ENCODE data around the gene ARPC1A.

Gene ARPC1A

GRCh38 chr7:99387912-99388311 is 62.2 kb downstream of the ARPC1A start:
- DNase-seq (ENCODE audit: low read depth in 2 of 2) = no peak

DNA sequence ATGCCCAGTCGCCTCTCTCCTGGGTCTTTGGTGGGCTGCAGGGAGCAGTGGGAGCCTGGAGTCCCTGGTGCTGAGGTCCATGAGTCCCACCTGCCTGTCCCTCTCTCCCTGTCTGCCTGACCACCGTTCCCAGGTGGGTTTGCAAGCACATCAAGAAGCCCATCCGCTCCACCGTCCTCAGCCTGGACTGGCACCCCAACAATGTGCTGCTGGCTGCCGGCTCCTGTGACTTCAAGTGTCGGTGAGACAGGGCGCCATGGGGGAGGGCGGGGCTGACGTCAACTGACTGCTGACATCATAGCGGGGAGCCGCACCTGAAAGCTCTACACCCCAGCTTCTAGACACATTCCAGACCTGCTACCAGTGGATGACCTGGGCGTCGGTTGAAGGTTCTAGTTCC is 64.1 kb downstream of the ARPC1A start:
- DNase-seq (ENCODE audit: low read depth in 2 of 2) = no peak

- DNase-seq (ENCODE audit: low read depth in 2 of 2) = no peak
Measured at GRCh38 chr7:99390941-99391602, 65.4 kb downstream of the ARPC1A start.

GRCh38 chr7:99392046-99392445 is 66.3 kb downstream of the ARPC1A start:
- no peak for DNase-seq (ENCODE audit: low read depth in 2 of 2)

GRCh38 chr7:99392659-99393354 is 67.1 kb downstream of the ARPC1A start:
- peak; percentile 51 to 57 for DNase-seq (ENCODE audit: low read depth in 2 of 2)

- DNase-seq (ENCODE audit: low read depth in 2 of 2) = no peak
Measured at GRCh38 chr7:99393355-99394187, 67.9 kb downstream of the ARPC1A start.

DNA sequence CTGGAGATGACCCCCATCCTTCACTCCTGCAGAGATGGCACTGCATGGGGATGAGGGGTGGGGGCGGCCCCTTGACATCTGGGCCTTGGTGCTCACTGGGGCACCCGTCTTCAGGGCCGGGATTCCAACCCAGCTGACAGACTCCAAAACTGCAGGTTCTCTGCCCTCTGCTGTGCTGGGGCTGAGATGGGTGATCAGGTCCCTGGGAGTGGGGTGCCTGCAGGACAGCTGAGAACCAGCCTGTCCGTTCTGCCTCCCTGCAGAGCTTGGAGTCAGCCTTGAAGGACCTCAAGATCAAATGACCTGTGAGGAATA is 68.4 kb downstream of the ARPC1A start:
- no peak for DNase-seq (ENCODE audit: low read depth in 2 of 2)

- no peak for DNase-seq (ENCODE audit: low read depth in 2 of 2)
Measured at GRCh38 chr7:99395616-99396327, 70.1 kb downstream of the ARPC1A start.

GRCh38 chr7:99396418-99397296 is 71.0 kb downstream of the ARPC1A start:
- no peak for DNase-seq (ENCODE audit: low read depth in 2 of 2)

DNA sequence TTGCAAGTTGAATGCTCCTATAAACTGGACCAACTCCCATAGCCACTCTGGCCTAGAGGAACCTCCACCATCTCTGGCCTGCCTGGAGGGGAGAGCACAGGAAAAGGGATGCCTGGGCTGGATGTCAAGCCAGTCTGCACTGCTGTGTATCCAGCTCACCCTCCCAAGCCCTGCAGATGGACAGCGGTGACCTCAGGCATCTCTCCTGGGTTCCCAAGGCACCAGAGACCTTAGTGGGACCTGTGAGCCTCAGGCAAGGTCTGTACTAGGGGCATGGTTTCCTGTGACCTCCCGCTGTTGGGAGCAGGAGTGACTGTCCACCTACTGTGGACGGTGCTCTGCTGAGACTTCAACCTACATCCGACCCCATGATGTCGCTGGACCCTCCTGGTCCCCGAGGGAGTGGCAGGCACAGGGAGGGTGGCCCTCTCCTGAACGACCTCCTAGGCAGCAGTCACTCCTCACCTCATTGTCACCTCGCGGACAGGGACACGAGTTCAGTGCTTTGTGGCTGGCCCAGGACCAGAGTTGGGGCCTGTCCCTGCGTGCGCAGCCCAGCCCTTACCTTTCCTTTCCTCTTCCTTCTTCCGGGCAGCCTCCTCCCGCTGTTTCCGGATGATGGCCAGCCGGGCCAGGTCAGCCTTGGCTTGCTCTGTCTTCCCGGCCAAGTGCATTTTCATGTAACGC is 71.7 kb downstream of the ARPC1A start:
- DNase-seq (ENCODE audit: low read depth in 2 of 2) = no peak

GRCh38 chr7:99398891-99399445 is 73.3 kb downstream of the ARPC1A start:
- no peak for DNase-seq (ENCODE audit: low read depth in 2 of 2)

GRCh38 chr7:99399597-99399996 is 73.9 kb downstream of the ARPC1A start:
- no peak for DNase-seq (ENCODE audit: low read depth in 2 of 2)

DNA sequence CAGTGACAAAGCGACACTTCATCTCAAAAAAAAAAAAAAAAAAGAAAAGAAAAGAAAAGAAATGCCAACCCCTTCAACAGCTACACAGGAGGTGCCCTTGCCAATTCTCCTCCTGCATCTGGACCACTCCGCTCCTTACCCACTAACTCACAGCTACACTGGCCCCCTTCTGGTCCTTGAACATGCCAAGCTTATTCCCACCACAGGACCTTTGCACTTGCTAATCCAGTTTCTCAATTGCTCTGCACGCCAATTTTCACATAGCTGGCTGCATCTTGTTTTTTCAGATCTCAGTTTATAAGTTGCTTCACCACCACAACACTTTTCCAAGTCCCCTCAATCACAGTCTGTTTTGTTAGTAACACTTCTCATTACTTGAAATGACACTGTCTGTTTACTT is 77.2 kb downstream of the ARPC1A start:
- no peak for DNase-seq (ENCODE audit: low read depth in 2 of 2)

- DNase-seq (ENCODE audit: low read depth in 2 of 2) = no peak
Measured at GRCh38 chr7:99403764-99404163, 78.1 kb downstream of the ARPC1A start.

GRCh38 chr7:99404235-99404976 is 78.7 kb downstream of the ARPC1A start:
- DNase-seq (ENCODE audit: low read depth in 2 of 2) = no peak

- no peak for DNase-seq (ENCODE audit: low read depth in 2 of 2)
Measured at GRCh38 chr7:99404977-99405320, 79.3 kb downstream of the ARPC1A start.

DNA sequence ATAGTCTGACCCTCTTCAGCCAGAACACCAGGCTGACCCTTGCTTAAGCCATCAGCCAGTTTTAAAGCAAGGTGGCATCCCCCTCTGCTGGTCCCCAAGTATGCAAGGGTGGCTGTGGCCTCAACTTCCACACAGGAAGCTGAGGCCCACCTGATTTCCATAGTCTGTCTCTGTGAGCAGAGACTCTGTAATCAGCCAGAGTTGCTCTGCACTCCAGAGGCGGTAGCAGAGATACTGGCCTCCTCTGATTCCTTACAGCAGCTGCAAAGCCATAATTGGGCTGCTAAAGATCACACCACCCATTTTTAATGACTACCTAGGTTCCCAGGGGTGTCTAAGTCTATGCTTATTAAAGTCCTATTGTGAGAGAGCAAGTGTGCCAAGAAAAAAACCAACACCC is 80.9 kb downstream of the ARPC1A start:
- DNase-seq (ENCODE audit: low read depth in 2 of 2) = no peak

DNA sequence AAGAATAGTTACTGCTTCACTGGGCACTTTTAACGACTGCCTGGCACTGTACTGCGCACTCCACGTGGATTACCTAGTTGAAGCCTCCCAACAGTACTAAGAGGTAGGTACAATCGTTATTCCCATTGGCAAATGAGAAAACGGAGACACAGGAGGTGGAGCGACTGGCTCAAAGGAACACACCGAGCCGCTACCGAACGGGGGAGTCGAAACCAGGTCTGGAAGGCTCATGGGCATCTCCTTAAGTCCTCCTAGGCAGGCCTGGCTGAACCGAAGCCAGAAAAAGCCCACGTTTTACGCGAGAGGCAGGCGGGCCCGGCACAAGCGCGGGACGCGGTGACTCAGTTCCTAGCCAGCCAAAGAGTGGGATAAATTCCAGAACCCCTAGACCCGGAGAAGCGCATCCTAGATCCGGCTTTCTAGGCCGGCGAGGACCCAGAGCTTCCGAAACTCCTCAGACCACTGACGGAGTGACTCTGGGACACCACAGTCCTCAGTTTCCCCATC is 82.2 kb downstream of the ARPC1A start:
- no peak for DNase-seq (ENCODE audit: low read depth in 2 of 2)

GRCh38 chr7:99408379-99409191 is 82.9 kb downstream of the ARPC1A start, which contains the start of the genes BUD31 and PDAP1:
Gene BUD31 (plus strand): TSS chr7:99408969. CDS start chr7:99411093, 2,124 bp downstream.
Gene PDAP1 (minus strand): TSS chr7:99408597. CDS start chr7:99408548, 49 bp downstream.
- DNase-seq (ENCODE audit: low read depth in 2 of 2) = peak; percentile 83 to 86
